SHP77 treated with DMSO at 0.1 percent for 48 hours (cell line): ENCODE results near the gene CLTCL1.

Experiments used
- DNase-seq: peaks from one replicate; lab custom pipeline; 2025; lab: John Stamatoyannopoulos, UW

CLTCL1 gene

GRCh38 chr22:19150482-19151328 lies 140.8 kb downstream of the CLTCL1 start:
- DNase-seq = no peak

GRCh38 chr22:19149991-19150390 lies 141.5 kb downstream of the CLTCL1 start, which contains the start of gene GSC2:
TSS of gene GSC2 (minus strand) at chr22:19150292. CDS start at chr22:19150283, 9 bp downstream.
- DNase-seq = no peak

DNA sequence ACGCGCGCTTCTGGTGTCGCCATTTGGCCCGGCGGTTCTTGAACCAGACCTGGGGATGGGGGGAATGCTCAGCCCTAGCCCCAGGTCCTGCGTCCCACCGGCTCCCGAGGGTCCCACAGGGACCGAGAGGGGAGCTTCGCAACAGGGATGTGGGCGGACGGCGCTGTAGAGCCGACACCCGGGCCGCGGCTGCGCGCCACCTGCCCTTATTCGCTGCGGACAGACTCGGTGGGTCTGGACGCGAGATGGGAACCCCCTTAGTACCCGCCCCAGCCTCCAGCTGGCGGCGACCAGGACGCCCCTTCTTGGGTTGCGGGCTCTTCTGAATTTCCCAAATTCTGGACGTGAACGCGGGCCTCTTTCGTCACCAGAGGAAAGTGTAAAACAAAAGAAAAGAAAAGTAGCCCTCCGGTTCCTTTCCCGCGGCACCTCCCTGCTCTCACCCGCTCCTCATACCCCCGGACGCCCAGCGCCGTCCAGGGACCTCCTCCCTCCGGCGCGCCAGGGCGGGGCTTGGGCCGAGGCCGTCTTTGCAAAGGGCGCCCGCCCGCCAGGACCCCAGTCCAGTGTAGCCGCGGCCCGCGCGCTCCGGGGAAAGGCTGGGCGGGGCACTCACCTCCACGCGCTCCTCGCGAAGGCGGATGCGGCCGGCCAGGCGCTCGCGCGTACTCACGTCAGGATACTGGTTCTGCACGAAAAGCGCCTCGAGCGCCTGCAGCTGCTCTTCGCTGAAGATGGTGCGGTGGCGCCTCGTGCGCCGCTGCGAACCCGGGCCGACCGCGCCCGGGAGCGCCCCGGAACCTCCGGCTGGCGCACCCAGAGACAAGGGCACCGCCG lies 142.3 kb downstream of the CLTCL1 start:
- DNase-seq = no peak

DNA sequence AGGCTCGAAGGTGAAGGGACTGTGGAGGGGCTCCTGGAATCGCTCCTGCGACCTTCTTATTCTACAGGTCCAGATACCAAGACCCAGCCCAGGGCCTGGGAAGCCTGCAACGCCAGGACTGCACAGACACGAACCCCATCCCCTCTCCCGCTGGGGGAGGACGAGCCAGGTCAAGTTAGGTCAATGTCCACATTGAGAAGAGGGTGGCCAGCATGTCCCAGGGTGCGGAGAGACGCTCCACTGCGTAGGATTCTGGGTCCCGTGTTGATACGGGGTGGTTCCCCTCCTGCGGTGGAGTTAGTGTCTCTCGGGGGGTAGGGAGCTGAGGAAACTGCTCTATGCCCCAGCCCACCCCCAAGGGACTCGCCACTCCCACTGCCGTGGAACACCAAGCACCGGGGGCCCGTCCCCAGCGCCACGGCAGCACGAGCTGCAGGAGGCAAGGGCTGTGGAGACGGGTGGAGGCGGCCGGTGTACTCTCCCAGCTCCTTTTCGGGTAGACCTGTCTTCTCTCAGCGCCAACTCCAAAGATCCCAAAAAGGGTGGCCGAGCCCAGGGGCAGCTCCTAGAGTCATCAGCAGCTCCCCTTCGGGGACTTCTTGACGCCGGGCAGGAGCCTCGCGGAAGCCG lies 143.0 kb downstream of the CLTCL1 start:
- DNase-seq = no peak

DNA sequence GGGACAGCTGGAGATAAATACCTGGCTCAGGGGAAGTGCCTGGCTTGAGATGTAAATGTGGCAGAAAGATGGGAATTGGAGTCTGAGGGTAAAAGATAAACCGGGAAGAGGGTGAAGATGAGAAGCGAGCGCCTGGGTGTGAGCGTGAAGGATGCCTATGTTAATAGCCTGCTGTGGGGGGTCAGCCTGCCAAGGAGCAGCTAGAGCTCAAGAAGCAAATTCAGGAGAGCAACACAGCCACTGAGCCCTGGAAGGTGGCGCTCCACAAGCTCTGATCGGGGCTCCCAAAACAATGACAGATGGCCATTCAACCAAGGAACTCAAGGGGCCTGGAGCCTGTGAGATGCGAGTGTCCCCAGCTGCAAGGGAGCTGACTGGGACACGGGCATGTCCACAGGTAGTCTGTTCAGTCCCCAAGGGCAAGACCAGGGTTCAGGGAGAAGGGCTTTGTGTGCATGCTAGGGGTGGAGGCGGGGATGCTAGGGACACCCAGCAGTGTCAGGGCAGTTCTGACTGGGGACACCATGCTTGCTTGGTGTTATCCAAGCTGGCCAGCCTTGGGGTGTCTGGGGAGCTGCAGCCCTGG lies 144.2 kb downstream of the CLTCL1 start:
- DNase-seq = no peak

DNA sequence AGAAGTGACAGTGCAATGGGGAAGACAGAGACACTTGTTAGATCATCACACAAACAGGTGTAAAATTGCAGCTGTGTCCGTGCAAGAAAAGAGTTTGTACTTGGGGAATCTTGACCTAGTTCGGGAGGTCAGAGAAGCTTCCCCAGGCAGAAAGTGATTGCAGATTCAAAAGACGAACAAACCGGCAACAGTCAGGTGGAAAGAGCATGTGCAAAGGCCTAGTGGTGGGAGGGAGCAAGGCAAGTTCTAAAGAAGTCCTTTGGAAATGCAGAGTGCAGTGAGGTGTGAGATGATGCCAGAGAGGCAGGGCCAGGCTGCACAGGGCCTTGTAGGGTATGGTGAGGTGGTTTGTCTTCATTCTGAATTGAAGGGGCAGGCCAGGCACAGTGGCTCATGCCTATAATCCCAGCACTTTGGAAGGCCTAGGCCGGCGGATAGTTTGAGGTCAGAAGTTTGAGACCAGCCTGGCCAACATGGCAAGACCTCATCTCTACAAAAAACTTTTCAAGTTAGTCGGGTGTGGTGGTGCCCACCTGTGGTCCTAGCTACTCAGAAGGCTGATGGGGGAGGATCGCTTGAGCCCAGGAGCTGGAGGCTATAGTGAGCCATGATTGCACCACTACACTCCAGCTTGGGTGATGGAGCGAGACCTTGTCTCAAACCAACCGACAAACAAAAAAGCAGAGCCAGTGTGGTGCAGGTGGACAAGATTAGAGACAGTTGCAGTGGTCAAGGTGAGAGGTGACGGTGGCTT lies 145.1 kb downstream of the CLTCL1 start:
- DNase-seq = no peak

DNA sequence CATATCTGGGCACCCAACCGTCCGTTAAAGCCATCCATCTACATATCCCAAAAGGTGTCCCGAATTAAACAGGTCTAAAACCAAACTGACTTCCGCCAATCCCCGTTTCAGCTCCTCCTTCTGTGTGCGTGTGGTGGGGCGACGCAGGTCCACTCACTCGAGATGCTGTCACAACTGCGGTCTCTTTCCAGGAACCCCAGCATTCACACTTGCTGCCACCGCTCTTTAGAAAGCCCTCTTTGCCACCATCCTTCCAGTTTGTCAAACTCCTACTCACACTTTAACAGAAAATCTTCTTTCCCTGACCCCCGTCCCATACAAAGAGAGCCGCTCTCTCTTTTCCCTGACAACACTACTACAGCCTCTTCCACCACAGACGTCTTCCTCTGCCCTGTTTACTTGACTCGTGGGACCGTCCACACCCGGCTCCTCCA lies 147.5 kb downstream of the CLTCL1 start:
- no peak for DNase-seq

- no peak for DNase-seq
These were observed 148.3 kb downstream of the CLTCL1 start for GRCh38 chr22:19143212-19143611.

DNA sequence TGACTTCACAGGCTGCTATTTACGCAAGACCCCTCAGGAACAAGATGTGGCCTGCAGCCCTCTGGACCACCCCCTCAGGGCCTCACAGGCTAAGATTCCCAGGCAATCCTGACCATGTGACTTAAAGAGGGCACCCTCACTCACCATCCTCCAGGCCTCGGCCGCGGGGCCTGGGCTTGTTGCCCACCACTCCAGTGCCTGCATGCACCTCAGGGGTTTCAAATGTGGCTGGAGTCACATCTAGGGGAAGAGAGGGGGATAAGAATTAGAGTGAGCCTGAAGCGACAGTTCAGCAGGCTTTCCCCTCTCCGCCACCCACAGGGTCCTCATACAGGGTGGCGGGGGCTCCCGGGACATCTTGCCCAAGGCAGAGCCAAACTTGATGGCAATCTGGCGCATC lies 149.1 kb downstream of the CLTCL1 start:
- DNase-seq = no peak

- no peak for DNase-seq
These were observed 151.5 kb downstream of the CLTCL1 start for GRCh38 chr22:19139974-19140373.

DNA sequence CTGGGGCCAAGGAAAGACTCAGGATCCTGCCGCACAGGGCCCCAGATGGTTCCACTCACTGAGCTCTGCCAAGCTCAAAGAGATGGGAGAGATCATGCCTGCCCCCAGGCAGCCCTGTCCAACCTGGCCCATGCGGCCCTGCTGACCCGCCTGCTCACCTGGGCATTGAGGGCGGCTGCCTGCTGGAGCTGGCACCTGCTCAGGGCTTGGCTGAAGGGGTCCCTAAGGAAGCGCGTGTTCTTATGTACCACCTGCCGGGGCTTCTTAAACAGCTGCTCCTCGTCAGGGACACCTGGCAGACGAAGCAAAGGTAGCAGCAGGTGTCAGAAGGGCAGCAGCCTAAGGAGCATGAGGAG lies 152.5 kb downstream of the CLTCL1 start:
- DNase-seq = no peak

GRCh38 chr22:19138217-19139000 lies 153.1 kb downstream of the CLTCL1 start:
- no peak for DNase-seq

- DNase-seq = no peak
These were observed 153.9 kb downstream of the CLTCL1 start for GRCh38 chr22:19137384-19138216.

- no peak for DNase-seq
These were observed 154.6 kb downstream of the CLTCL1 start for GRCh38 chr22:19136915-19137314.

DNA sequence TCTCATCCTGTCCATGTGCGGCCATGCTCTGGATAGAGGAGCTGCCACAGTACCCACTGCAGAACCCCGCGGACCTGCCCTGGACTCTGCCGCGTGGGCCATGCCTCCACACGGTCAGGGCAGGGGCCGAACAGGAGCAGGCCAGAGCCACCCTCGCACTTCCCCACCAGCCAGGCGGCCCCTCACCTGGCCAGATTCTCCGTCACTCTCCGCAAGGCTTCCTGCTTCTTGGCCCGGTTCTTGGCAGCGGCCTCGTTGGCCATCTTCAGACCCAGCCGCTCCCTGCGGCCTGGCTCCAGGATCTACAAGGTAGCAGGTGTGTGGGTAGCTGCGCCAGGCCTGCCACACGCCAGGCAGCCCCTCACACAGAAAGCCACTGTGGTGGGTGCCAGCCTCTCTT lies 156.6 kb downstream of the CLTCL1 start:
- DNase-seq = no peak

DNA sequence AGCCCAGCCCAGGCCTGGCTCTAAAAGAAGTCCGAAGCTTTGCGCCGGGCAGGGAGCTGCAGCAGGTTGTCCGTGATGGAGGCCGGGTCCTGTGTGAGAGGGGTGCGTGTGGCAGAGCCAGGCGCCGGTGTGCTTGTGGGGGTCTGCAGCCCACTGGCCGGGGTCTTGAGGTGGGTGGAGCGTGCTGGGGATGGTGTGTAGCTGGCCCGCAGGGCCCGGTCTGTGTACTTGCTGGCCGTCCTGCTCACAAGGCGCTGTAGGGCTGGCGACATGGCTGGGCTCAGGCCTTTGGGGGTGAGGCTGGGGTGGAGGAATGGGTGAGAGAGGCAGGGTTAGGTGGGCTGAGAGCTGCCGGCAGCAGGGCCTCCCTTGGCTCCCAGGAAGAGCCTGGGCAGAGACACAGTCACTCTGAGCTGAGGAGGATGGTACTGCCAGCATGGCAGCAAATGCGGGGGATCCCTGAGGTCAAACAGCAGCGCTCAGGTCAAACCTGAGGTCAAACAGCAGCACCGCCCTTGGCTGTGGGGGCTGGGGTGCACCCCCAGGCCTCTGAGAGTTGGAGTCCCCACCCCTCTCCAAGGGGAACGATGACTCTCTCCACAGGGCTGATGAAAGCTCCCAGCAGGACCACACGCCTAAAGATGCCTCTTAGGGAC lies 157.2 kb downstream of the CLTCL1 start:
- DNase-seq = no peak

GRCh38 chr22:19133561-19133960 lies 158.0 kb downstream of the CLTCL1 start:
- DNase-seq = no peak

GRCh38 chr22:19132693-19133400 lies 158.7 kb downstream of the CLTCL1 start:
- no peak for DNase-seq

DNA sequence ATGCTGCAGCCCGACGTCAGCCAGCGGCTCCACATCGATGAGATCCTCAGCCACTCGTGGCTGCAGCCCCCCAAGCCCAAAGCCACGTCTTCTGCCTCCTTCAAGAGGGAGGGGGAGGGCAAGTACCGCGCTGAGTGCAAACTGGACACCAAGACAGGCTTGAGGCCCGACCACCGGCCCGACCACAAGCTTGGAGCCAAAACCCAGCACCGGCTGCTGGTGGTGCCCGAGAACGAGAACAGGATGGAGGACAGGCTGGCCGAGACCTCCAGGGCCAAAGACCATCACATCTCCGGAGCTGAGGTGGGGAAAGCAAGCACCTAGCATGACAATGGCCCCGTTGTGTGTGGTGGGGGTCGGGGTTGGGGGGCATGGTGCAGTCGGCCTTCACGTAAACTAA lies 159.4 kb downstream of the CLTCL1 start:
- no peak for DNase-seq
